Smooth muscle cell (in vitro differentiated cells): ENCODE results near the gene RBM17. TPM values are rescaled to one million over a fixed set of nuclear protein-coding genes. Genes with fewer than 3 reads are reported as not detected.

Experiments
- DNase-seq: peaks from one replicate; lab custom pipeline; 2025; ENCODE audit not compliant: unreplicated experiment; lab: John Stamatoyannopoulos, UW
- H2AFZ ChIP-seq: fragments of 200-600 bp; sonication (generic); 2 replicates; pipeline ENCODE4 v1.6.0; 2016; ENCODE audit warnings: antibody characterized with exemption, low read depth, mild to moderate bottlenecking
- H3F3A ChIP-seq: fragments of 200-600 bp; sonication (generic); 2 replicates; pipeline ENCODE4 v1.6.0; 2017; ENCODE audit warnings: antibody characterized with exemption, low read depth
- H3K27ac ChIP-seq: fragments of 200-600 bp; sonication (generic); 2 replicates; pipeline ENCODE4 v1.5.1; 2016; ENCODE audit warnings: low read depth, mild to moderate bottlenecking
- H3K27me3 ChIP-seq: fragments of 200-600 bp; sonication (generic); 2 replicates; pipeline ENCODE4 v1.6.1; 2016; ENCODE audit warnings: low read depth, mild to moderate bottlenecking
- H3K36me3 ChIP-seq: fragments of 200-600 bp; sonication (generic); 2 replicates; pipeline ENCODE4 v1.5.1; 2016; ENCODE audit warnings: low read depth
- H3K4me1 ChIP-seq: fragments of 200-600 bp; sonication (generic); 2 replicates; pipeline ENCODE4 v1.5.1; 2016; ENCODE audit warnings: low read depth
- H3K4me2 ChIP-seq: fragments of 200-600 bp; sonication (generic); 2 replicates; pipeline ENCODE4 v1.6.0; 2016; ENCODE audit warnings: mild to moderate bottlenecking
- H3K4me3 ChIP-seq: fragments of 200-600 bp; sonication (generic); 2 replicates; pipeline ENCODE4 v1.5.1; 2016; ENCODE audit warnings: mild to moderate bottlenecking
- H3K79me2 ChIP-seq: fragments of 200-600 bp; sonication (generic); 2 replicates; pipeline ENCODE4 v1.6.0; 2016; ENCODE audit warnings: low read depth, mild to moderate bottlenecking
- H3K9ac ChIP-seq: fragments of 200-600 bp; sonication (generic); 2 replicates; pipeline ENCODE4 v1.6.0; 2016; ENCODE audit warnings: low read depth
- H3K9me3 ChIP-seq: fragments of 200-600 bp; sonication (generic); replicated peaks from 2 replicates; pipeline ENCODE4 v1.5.1; 2016; ENCODE audit warnings: low read depth
- H4K20me1 ChIP-seq: fragments of 200-600 bp; sonication (generic); 2 replicates; pipeline ENCODE4 v1.6.0; 2016; ENCODE audit warnings: low read depth
- CTCF ChIP-seq: fragments of 200-600 bp; sonication (generic); IDR thresholded peaks from 2 replicates; pipeline ENCODE4 v1.5.1; 2017; ENCODE audit warnings: borderline replicate concordance, mild to moderate bottlenecking, antibody characterized with exemption; ENCODE audit not compliant: insufficient read depth, poor library complexity, severe bottlenecking
- WGBS: methylation state at CpG from one replicate; pipeline ENCODE4 v1.1.7; 2016; ENCODE audit warnings: low lambda C conversion rate; 5-methylcytosine and 5-hydroxymethylcytosine counted together
- polyA plus RNA-seq: library from polyadenylated mRNA; unstranded; fragments of >200 nt; fragmentation: Nextera tagmentation; extraction: Ambion mirVana; gene quantifications from 2 replicates; pipeline ENCODE4 v1.2.1, GENCODE V29; 2016
- total RNA-seq: library from RNA; depleted of rRNA; stranded (reverse); fragments of >200 nt; gene quantifications from 2 replicates; pipeline ENCODE4 v1.2.3, GENCODE V29; 2014

Gene RBM17
- total and polyA plus RNA-seq, 2 experiments from 2014 or later = 20.0 to 68.3 TPM

- H3K9me3 ChIP-seq = no peaks in the 10 kb centered on the region
Observed at GRCh38 chr10:6139470-6139869, 50.6 kb downstream of the RBM17 start.

GRCh38 chr10:6140141-6140841, 51.5 kb downstream of the RBM17 start:
- peaks cover 20% of the 10 kb centered on the region for H3K4me1 ChIP-seq
- peak overlapping the region; percentile 84 for H3K4me2 ChIP-seq
- no peak overlapping the region for H3K4me3 ChIP-seq
- no peaks in the 10 kb centered on the region for H3K27me3 ChIP-seq
- no peaks in the 10 kb centered on the region for H3K36me3 ChIP-seq
- H3K79me2 ChIP-seq = peaks cover 10% of the 10 kb centered on the region
- H3K9me3 ChIP-seq = no peaks in the 10 kb centered on the region
- H4K20me1 ChIP-seq = peaks cover under 1% of the 10 kb centered on the region
- H3K9ac ChIP-seq = no peak overlapping the region
- WGBS = 75% methylated on average over 28 of the region's 28 CpGs
- no peak overlapping the region for H3K27ac ChIP-seq
- DNase-seq = no peak
- H2AFZ ChIP-seq = no peak overlapping the region
- no peak for TF ChIP-seq CTCF
- peaks cover 5% of the 10 kb centered on the region for H3F3A ChIP-seq

More at GRCh38 chr10:6139470-6139869, 50.6 kb downstream of the RBM17 start:
- Histone ChIP-seq H3F3A (peaks cover 5% of the 10 kb centered on the region), H3K4me3 (no peak overlapping the region), H3K27me3 (no peaks in the 10 kb centered on the region), H3K36me3 (no peaks in the 10 kb centered on the region), H3K4me1 (peaks cover 18% of the 10 kb centered on the region), H3K27ac (no peak overlapping the region), H3K9ac (no peak overlapping the region), H2AFZ (no peak overlapping the region), H3K79me2 (peaks cover 2% of the 10 kb centered on the region), H3K4me2 (no peak overlapping the region), H4K20me1 (no peaks in the 10 kb centered on the region)
- 94% methylated on average over 11 of the region's 11 CpGs for WGBS
- no peak for DNase-seq
- TF ChIP-seq CTCF = no peak

- H3K4me3 ChIP-seq = peak overlapping the region; percentile 42
- H3K4me1 ChIP-seq = peaks cover 26% of the 10 kb centered on the region
- H4K20me1 ChIP-seq = peaks cover 7% of the 10 kb centered on the region
- no peaks in the 10 kb centered on the region for H3K9me3 ChIP-seq
- H3K27me3 ChIP-seq = no peaks in the 10 kb centered on the region
- no peaks in the 10 kb centered on the region for H3K36me3 ChIP-seq
- peak overlapping the region; percentile 84 for H3K4me2 ChIP-seq
- no peak for DNase-seq
- H3F3A ChIP-seq = peaks cover 5% of the 10 kb centered on the region
- 84% methylated on average over 8 of the region's 8 CpGs for WGBS
- peak overlapping the region; percentile 94 for H3K27ac ChIP-seq
- peak overlapping the region; percentile 67 for H3K9ac ChIP-seq
- no peak for TF ChIP-seq CTCF
- H2AFZ ChIP-seq = no peak overlapping the region
- peaks cover 16% of the 10 kb centered on the region for H3K79me2 ChIP-seq
Observed at GRCh38 chr10:6140965-6141295, 52.1 kb downstream of the RBM17 start.
